Activated CD4-positive, alpha-beta T cell treated with anti-CD3 and anti-CD28 coated beads, Interleukin-2, amount 10 ng/mL, durations not matched to agents 7 days and 5 days (primary cell): ENCODE data around the gene IL17RC. TPM values are rescaled to one million over a fixed set of nuclear protein-coding genes. Genes with fewer than 3 reads are reported as not detected.

ENCODE experiments used
- CTCF ChIA-PET: fragments of 350-600 bp; sonication (Branson Sonifier 250); formaldehyde crosslinking; loops from one replicate; lab custom pipeline; 2021; ENCODE audit warnings: antibody characterized with exemption; lab: Charles Lee
- POLR2A ChIA-PET: fragments of 350-600 bp; sonication (Branson Sonifier 250); formaldehyde crosslinking; loops from one replicate; lab custom pipeline; 2021; ENCODE audit warnings: antibody characterized with exemption; lab: Charles Lee
- DNase-seq: peaks from one replicate; pipeline ENCODE4 v3.0.0-alpha.2; 2020
- H3K27ac Mint-ChIP-seq: one replicate; pipeline ENCODE4 v1.8.0; 2021; ENCODE audit warnings: mild to moderate bottlenecking, moderate library complexity, mixed read lengths
- H3K27me3 Mint-ChIP-seq: one replicate; pipeline ENCODE4 v1.8.0; 2021; ENCODE audit warnings: mixed read lengths
- H3K36me3 Mint-ChIP-seq: one replicate; pipeline ENCODE4 v1.8.0; 2021; ENCODE audit warnings: low read depth, mixed read lengths
- H3K4me1 Mint-ChIP-seq: one replicate; pipeline ENCODE4 v1.8.0; 2021; ENCODE audit warnings: mixed read lengths
- H3K4me3 Mint-ChIP-seq: one replicate; pipeline ENCODE4 v1.8.0; 2021; ENCODE audit warnings: mild to moderate bottlenecking, moderate library complexity, mixed read lengths
- H3K9me3 Mint-ChIP-seq: one replicate; pipeline ENCODE4 v1.8.0; 2021; ENCODE audit warnings: mixed read lengths
- total RNA-seq, 2 experiments: library from RNA; stranded (reverse); gene quantifications; one replicate each; pipeline ENCODE4 v1.2.3, GENCODE V29; 2021

The IL17RC gene
- total RNA-seq, 2 experiments from 2014 or later = 0.32 to 0.52 TPM

DNA sequence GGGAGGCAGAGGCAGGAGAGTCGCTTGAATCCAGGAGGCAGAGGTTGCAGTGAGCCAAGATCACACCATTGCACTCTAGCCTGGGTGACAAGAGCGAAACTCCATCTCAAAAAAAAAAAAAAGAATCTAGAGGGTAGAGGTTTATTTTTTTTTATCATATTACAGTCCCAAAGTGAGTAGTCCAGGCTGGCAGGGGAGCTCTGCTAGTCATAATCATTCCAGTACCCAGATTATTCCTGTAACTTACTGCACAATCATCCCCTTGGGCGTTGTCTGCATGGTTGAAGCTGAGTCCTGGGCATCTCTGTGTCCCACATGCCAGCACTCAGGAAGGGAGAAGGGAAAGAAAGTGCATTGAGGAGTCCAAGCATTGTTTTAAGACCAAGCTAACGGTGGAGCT, 25.3 kb downstream of the IL17RC start:
- ChIA-PET POLR2A (interaction anchor here (0.7 kb wide), 1 partner anchor 121 kb away, joined by 6 read pairs; no protein-coding TSS in a partner anchor), CTCF (interaction anchor here (0.6 to 2.1 kb wide), 7 partner anchors 9 to 282 kb away, joined by 3 to 8 read pairs (median 3); partner anchors contain the start of genes CRELD1 and JAGN1)
- no peak overlapping the region for H3K27ac Mint-ChIP-seq
- no peaks in the 10 kb centered on the region for H3K27me3 Mint-ChIP-seq
- no peak overlapping the region for H3K4me3 Mint-ChIP-seq
- no peak for DNase-seq
- H3K36me3 Mint-ChIP-seq = peaks cover 14% of the 10 kb centered on the region
- peaks cover 5% of the 10 kb centered on the region for H3K4me1 Mint-ChIP-seq
- no peaks in the 10 kb centered on the region for H3K9me3 Mint-ChIP-seq

DNA sequence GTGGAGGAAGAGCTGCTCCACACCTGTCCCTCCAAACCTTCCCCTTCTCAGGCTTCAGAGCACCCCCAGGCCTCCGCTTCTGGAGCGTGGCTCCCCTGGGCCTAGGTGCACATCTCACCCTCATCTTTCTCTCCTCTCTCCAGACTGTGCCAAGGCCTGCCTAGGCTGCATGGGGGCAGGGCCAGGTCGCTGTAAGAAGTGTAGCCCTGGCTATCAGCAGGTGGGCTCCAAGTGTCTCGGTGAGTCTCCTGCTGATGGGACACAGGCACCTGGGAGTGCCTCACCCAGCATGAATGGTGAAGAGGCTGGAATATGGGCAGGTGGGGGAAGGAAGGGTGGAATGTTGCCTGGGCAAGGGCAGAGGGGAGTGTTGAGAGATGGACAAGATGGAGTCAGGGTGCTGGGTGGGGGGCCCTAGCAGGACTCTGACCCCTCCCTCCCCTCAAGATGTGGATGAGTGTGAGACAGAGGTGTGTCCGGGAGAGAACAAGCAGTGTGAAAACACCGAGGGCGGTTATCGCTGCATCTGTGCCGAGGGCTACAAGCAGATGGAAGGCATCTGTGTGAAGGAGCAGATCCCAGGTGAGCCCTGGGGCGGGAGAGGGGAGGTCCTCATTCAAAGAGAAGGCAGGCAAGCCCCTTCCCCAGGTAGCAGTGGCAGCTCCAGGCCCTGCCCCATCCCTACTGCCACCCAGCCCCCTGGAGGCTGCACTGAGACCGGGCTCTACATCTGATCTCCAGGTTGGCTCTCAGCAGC, 26.2 kb downstream of the IL17RC start:
- POLR2A ChIA-PET = no interaction called here
- H3K4me3 Mint-ChIP-seq = no peak overlapping the region

DNA sequence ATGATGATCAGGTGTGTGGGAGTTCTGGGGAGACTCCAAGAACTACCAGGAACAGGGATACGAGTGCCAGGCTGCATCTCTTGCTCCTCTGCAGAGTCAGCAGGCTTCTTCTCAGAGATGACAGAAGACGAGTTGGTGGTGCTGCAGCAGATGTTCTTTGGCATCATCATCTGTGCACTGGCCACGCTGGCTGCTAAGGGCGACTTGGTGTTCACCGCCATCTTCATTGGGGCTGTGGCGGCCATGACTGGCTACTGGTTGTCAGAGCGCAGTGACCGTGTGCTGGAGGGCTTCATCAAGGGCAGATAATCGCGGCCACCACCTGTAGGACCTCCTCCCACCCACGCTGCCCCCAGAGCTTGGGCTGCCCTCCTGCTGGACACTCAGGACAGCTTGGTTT, 27.4 kb downstream of the IL17RC start:
- H3K27me3 Mint-ChIP-seq = no peaks in the 10 kb centered on the region
- no peak for DNase-seq
- H3K4me3 Mint-ChIP-seq = no peak overlapping the region
- H3K4me1 Mint-ChIP-seq = peaks cover 4% of the 10 kb centered on the region
- POLR2A ChIA-PET = no interaction called here
- H3K9me3 Mint-ChIP-seq = no peaks in the 10 kb centered on the region
- H3K36me3 Mint-ChIP-seq = peaks cover 9% of the 10 kb centered on the region
- CTCF ChIA-PET = interaction anchor here (0.5 to 1.4 kb wide), 5 partner anchors 11 to 314 kb away, joined by 3 to 6 read pairs (median 3); partner anchors contain the start of gene CRELD1
- H3K27ac Mint-ChIP-seq = no peak overlapping the region

More for the DNA sequence above, 26.2 kb downstream of the IL17RC start:
- H3K9me3 Mint-ChIP-seq = no peaks in the 10 kb centered on the region
- peaks cover 10% of the 10 kb centered on the region for H3K36me3 Mint-ChIP-seq
- DNase-seq = no peak
- H3K27me3 Mint-ChIP-seq = no peaks in the 10 kb centered on the region
- CTCF ChIA-PET = interaction anchor here (0.6 to 2.1 kb wide), 4 partner anchors 10 to 315 kb away, joined by 4 to 8 read pairs (median 4); partner anchors contain the start of gene CRELD1
- peaks cover 4% of the 10 kb centered on the region for H3K4me1 Mint-ChIP-seq
- H3K27ac Mint-ChIP-seq = no peak overlapping the region

DNA sequence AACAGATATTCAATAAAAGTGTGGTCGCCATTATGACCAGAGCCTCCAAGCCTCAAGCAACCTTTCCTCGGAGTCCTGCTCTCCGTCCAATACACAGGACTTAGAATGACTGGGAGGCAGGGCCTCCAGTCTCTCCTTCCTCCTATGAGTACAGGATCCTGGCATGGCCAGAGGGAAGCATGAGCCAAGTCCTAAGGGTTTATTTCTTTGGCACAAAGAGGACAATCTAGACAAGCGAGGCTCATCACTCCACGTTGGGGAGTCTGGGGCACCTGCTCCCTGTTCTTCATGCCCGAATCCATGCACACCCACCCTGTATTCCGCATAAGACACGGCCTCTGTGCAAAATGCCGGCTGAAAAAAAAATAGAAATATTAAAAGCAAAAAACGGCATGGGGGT, 28.5 kb downstream of the IL17RC start:
- ChIA-PET CTCF (interaction anchor here (1.0 to 2.2 kb wide), 2 partner anchors 11 to 13 kb away, joined by 3 to 7 read pairs; no protein-coding TSS in a partner anchor), POLR2A (no interaction called here)
- no peak for DNase-seq
- Mint-ChIP-seq H3K27me3 (no peaks in the 10 kb centered on the region), H3K27ac (no peak overlapping the region), H3K36me3 (peaks cover 9% of the 10 kb centered on the region), H3K9me3 (no peaks in the 10 kb centered on the region), H3K4me1 (peaks cover 4% of the 10 kb centered on the region), H3K4me3 (no peak overlapping the region)

DNA sequence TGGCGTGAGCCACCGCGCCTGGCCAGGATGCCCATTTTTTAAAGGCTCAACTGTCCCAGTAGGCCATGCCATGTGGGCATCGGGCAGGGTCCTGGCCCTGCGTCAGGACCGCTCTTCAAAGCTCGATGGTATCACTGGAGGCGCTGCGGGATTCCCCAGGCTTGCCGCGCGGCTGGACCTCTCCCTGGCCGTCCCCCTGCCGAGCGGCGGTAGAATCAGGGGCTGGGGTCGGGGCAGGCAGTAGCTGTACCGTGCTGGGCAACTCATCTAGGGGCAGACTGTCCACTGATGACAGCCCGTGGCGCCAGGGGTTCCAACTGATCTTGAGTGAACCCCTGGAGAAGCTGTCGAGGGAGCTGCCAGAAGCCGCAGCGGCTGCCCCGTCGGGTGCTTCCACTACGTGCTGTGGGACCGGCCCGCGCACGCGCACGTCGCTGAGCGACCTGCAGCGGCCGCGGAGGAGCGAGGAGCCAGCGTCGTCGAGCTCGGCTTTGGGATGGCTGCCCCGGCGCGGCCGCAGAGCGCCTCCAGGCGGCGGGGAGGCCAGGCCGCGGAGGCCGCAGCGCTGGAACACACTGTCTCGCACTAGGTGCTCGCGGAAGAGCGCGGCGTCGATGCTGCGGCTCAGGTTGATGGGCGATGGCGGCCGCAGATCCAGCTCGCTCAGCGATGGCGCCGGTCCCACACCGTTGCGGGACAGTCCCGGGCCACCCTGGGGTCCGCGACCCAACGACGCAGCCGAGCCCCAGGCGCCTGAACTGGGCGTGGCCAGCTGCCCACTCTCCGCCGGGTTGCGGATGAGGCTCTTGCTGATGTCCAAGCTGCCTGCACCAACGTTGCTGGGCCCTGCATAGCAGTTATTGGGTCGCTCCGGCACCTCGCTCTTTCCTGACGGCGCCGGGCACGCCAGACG, 29.5 kb downstream of the IL17RC start:
- peaks cover 5% of the 10 kb centered on the region for H3K36me3 Mint-ChIP-seq
- DNase-seq = peak; percentile 79

DNA sequence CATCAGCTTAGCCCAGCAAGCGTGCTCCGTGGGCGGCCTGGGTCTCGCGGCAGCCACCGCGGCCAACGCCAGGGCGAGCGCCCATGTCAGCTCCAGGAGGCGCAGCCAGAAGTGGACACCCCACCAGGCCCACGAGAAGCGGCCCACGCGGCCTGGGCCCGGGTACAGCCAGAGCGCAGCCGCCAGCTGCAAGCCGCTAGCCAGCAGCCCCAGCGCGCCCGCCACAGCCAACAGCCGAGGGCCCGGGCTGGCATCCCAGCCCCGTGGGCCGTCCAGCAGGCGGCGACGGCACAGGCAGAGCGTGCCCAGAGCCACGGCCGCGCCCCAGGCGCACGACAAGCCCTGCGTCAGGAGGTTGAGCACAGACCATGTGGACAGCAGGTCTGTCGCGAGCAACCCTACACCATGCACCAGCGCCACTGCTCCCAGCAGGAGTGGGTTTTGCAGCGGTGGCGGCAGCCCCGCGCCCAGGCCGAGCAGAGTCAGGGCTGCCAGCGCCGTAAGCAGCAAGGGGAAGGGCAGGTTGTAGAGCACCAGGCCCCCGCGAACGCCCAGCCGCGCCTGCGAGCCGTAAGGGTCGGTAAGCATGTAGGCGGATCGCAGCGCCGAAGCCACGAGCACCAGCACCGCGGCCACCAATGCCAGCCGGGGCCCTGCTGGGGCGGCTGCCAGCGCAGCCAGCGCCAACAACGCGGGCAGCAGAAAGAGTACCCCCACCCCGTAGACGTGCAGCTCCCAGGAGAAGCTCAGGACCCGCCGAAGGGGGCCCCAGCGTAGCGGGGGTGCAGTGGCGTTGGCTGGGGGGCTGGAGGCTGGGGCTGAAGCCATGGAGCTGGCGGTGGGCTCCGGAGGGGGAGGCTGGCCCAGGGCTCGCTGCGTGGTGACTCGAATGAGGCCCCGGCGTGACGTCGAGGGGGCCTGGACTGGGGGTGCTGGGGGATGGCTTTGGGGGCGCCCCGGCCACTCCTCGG, 30.4 kb downstream of the IL17RC start:
- Mint-ChIP-seq H3K4me1 (peaks cover 18% of the 10 kb centered on the region), H3K9me3 (no peaks in the 10 kb centered on the region), H3K27ac (no peak overlapping the region), H3K36me3 (peaks cover 3% of the 10 kb centered on the region), H3K27me3 (no peaks in the 10 kb centered on the region), H3K4me3 (no peak overlapping the region)
- ChIA-PET POLR2A (interaction anchor here (1.1 to 1.2 kb wide), 2 partner anchors 14 to 30 kb away, joined by 3 to 7 read pairs; partner anchors contain the start of gene CRELD1), CTCF (interaction anchor here (0.7 to 2.2 kb wide), 6 partner anchors 12 to 83 kb away, joined by 3 to 7 read pairs (median 4); no protein-coding TSS in a partner anchor)
- no peak for DNase-seq

More for the DNA sequence above, 29.5 kb downstream of the IL17RC start:
- Mint-ChIP-seq H3K9me3 (no peaks in the 10 kb centered on the region), H3K4me1 (peaks cover 11% of the 10 kb centered on the region), H3K27me3 (no peaks in the 10 kb centered on the region), H3K27ac (peak overlapping the region; percentile 31), H3K4me3 (peak overlapping the region; percentile 74)
- ChIA-PET POLR2A (interaction anchor here (0.6 to 1.2 kb wide), 3 partner anchors 13 to 350 kb away, joined by 3 to 7 read pairs (median 4); partner anchors contain the start of gene CRELD1), CTCF (interaction anchor here (1.0 to 2.2 kb wide), 5 partner anchors 12 to 35 kb away, joined by 3 to 7 read pairs (median 3); no protein-coding TSS in a partner anchor)

DNA sequence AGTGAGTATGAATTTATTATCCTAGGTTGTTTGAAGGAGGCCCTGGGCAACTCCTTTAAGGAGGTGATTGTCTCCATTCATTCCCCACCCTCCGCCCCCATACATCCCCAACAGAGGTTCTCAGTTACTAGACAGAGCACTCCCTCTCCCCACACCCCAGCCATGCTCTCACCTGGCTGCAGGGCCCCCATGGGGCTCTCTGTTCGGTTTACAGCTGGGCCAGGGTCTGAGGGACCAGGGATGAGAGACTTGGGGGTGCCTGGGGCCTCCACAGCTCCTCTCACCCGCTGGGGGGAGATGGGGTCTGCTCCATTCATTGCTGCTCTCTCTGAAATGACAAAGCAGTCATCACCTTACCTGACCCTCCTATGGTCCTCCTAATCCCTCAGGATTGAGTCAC, 31.7 kb downstream of the IL17RC start:
- no peak overlapping the region for H3K4me3 Mint-ChIP-seq
- H3K36me3 Mint-ChIP-seq = no peaks in the 10 kb centered on the region
- DNase-seq = no peak
- ChIA-PET CTCF (interaction anchor here (1.2 to 1.4 kb wide), 2 partner anchors 16 to 18 kb away, joined by 3 to 4 read pairs; no protein-coding TSS in a partner anchor), POLR2A (no interaction called here)
- H3K9me3 Mint-ChIP-seq = no peaks in the 10 kb centered on the region
- H3K27me3 Mint-ChIP-seq = no peaks in the 10 kb centered on the region
- no peak overlapping the region for H3K27ac Mint-ChIP-seq
- peaks cover 23% of the 10 kb centered on the region for H3K4me1 Mint-ChIP-seq

DNA sequence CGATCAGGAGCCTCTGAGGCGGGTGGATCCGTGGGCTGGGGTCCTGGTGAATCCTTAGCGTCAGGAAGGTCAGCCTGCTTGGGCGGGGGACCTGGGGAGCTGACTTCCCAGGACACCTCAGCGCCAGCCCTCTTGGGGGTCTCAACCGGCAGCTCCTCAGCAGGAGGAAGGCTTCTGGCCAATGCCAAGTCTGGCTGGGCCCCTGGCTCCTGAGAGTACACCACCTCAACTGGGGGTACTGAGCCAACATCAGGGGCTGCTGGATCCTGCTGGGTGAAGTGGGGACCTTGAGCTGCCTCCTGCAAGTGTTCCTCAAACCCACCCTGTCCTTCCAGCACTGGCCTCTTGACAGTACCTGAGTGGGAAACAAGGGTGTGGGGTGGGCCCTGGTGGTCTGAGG, 32.2 kb downstream of the IL17RC start:
- Mint-ChIP-seq H3K4me1 (peaks cover 23% of the 10 kb centered on the region), H3K4me3 (no peak overlapping the region), H3K36me3 (no peaks in the 10 kb centered on the region), H3K9me3 (no peaks in the 10 kb centered on the region), H3K27me3 (no peaks in the 10 kb centered on the region), H3K27ac (no peak overlapping the region)
- ChIA-PET POLR2A (no interaction called here), CTCF (interaction anchor here (0.7 to 2.7 kb wide), 4 partner anchors 11 to 17 kb away, joined by 3 to 9 read pairs (median 4); partner anchors contain the start of gene CRELD1)
- no peak for DNase-seq

DNA sequence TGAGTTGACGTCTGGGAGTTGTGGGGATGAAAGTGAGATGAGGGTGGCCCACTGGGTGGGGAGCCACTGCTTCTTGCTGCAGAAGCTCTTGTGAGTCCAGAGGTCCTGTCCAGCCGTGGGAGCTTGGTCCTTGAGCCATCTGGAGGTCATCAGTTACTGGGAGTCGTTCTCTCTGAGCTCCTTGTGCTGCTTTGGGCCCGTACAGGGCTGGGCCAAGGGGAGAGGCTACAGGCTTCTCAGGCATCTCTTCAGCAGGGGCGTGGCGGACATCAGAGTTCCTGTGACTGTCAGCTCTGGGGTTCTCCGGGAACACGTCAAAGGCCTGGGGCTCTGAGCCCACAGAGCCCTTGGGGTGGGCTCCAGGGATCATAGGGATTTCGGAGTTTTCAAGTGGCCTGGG, 32.7 kb downstream of the IL17RC start:
- ChIA-PET POLR2A (no interaction called here), CTCF (interaction anchor here (0.7 to 2.7 kb wide), 4 partner anchors 11 to 17 kb away, joined by 3 to 9 read pairs (median 4); partner anchors contain the start of gene CRELD1)
- Mint-ChIP-seq H3K36me3 (no peaks in the 10 kb centered on the region), H3K27me3 (no peaks in the 10 kb centered on the region), H3K27ac (no peak overlapping the region), H3K4me3 (no peak overlapping the region), H3K9me3 (no peaks in the 10 kb centered on the region), H3K4me1 (peaks cover 23% of the 10 kb centered on the region)
- no peak for DNase-seq

DNA sequence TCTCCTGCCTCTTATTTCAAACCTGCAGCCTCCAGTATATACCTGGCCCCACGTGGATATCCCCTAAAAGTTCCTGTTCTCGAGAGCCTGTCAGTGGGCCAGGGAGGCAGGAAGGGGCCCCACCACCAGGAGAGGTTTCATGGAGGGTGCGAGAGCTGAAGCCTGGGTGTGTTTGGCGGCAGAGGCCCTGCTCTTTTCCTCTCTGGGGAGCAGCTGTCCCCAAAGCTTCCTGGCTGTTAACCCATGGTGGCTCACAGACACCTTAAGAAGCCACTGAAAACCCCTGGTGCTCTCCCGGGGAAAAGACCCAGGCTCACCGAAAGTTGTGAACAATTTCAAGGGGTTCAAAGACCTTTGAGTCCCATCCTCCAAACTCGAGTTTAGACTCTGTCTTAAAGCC, 34.2 kb downstream of the IL17RC start:
- DNase-seq = no peak
- Mint-ChIP-seq H3K27me3 (no peaks in the 10 kb centered on the region), H3K4me3 (peak overlapping the region; percentile 83), H3K4me1 (peaks cover 21% of the 10 kb centered on the region), H3K9me3 (no peaks in the 10 kb centered on the region), H3K36me3 (no peaks in the 10 kb centered on the region), H3K27ac (no peak overlapping the region)
- ChIA-PET CTCF (interaction anchor here (1.1 to 2.7 kb wide), 4 partner anchors 9 to 20 kb away, joined by 3 to 9 read pairs (median 4); no protein-coding TSS in a partner anchor), POLR2A (interaction anchor here (1.5 kb wide), 1 partner anchor 18 kb away, joined by 4 read pairs; no protein-coding TSS in a partner anchor)

DNA sequence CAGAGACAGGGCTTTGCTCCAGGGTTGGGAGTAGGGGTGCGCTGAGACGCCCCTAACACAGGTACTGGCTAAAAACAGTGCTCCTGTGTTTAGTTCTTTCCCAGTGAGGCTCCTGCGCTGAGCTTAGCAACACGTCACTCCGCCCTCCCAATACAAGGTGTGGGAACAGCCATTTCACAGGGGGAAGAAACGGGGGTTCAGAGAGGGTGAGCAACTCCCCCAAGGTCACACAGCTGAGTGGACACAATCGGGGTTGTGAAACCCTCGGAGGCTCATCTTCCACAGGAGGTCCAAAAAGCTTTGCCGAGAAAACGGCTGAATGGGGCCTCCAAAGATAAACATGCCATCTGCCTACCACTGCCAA, 34.7 kb downstream of the IL17RC start:
- Mint-ChIP-seq H3K4me1 (peaks cover 19% of the 10 kb centered on the region), H3K36me3 (no peaks in the 10 kb centered on the region)
- POLR2A ChIA-PET = interaction anchor here (1.5 kb wide), 1 partner anchor 19 kb away, joined by 4 read pairs; no protein-coding TSS in a partner anchor

More for the DNA sequence above, 34.7 kb downstream of the IL17RC start:
- H3K27me3 Mint-ChIP-seq = no peaks in the 10 kb centered on the region
- CTCF ChIA-PET = interaction anchor here (0.7 to 2.7 kb wide), 5 partner anchors 9 to 20 kb away, joined by 3 to 9 read pairs (median 5); no protein-coding TSS in a partner anchor
- DNase-seq = no peak
- H3K27ac Mint-ChIP-seq = no peak overlapping the region
- no peaks in the 10 kb centered on the region for H3K9me3 Mint-ChIP-seq
- H3K4me3 Mint-ChIP-seq = peak overlapping the region; percentile 83
